Measurements from ENCODE around the gene FAM98A.

DNA sequence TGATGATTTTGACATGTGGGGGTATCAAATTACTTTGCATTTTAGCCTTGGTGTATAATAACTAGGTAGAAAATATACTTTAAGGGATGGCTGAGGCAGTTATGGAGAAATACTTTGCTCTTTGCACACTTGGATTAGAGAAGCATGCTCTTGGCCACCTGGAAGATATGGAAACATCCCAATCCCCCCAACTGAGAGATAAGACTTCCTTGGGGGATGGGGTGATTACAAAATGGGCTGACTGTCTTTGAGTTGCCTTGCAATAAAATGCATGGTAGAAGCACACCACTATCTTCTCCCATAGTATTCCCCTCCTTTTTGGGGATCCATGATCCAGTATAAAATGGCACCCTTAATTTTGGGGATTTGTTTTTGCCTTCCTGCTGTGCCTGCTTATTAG, 15.1 kb upstream of the FAM98A start:
- TF ChIP-seq, protein P1, sequence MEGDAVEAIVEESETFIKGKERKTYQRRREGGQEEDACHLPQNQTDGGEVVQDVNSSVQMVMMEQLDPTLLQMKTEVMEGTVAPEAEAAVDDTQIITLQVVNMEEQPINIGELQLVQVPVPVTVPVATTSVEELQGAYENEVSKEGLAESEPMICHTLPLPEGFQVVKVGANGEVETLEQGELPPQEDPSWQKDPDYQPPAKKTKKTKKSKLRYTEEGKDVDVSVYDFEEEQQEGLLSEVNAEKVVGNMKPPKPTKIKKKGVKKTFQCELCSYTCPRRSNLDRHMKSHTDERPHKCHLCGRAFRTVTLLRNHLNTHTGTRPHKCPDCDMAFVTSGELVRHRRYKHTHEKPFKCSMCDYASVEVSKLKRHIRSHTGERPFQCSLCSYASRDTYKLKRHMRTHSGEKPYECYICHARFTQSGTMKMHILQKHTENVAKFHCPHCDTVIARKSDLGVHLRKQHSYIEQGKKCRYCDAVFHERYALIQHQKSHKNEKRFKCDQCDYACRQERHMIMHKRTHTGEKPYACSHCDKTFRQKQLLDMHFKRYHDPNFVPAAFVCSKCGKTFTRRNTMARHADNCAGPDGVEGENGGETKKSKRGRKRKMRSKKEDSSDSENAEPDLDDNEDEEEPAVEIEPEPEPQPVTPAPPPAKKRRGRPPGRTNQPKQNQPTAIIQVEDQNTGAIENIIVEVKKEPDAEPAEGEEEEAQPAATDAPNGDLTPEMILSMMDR (conservative IDR thresholded peaks at IDR 0.05; ENCODE audit: low read depth, low read length): no peak
- TF ChIP-seq EZH2 (IDR thresholded peaks at IDR 0.05; ENCODE audit: low read length, unreplicated experiment): no peak
